Choroid plexus epithelial cell (primary cell): ENCODE measurements around the gene TNFSF9.
"Not testable (repeated sequence)": the region's sequence is repeated elsewhere in the genome, so short reads cannot be mapped to it uniquely, and the experiment has no call there.

ENCODE experiments used
- DNase-seq: peaks from one replicate; pipeline ENCODE4 v3.0.0-alpha.2; 2010; ENCODE audit warnings: low read depth
- H3K4me3 ChIP-seq: 2 replicates; pipeline ENCODE4 v1.5.1; 2011; ENCODE audit warnings: low read depth, mild to moderate bottlenecking, control low read depth, low read length, moderate library complexity
- TF ChIP-seq, protein P1 (sequence below): conservative IDR thresholded peaks from 2 replicates; pipeline ENCODE4 v1.5.1; 2011; ENCODE audit warnings: low read depth, mild to moderate bottlenecking, control low read depth, inconsistent platforms, low read length, moderate library complexity

The TNFSF9 gene

DNA sequence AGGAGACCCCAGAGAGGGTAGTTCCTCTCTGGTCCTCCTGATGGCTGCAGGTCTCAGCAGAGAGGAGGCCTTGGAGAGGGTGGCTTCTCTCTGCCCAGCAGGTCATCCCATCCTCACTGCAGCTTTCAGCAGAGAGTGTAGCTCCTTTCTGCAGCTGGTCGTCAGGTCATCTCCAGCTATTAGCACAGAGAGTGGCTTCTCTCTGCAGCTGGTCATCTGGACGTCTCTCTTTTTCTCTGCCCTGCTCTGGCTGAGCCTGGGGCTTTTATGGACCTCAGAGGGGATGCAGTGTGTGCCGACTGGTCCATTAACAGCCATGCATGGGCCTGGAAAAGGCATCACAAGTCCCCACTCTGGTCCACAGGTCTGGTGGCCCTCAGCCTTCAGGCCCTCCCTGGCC, 20.3 kb downstream of the TNFSF9 start:
- no peak for DNase-seq
- TF ChIP-seq, protein P1, sequence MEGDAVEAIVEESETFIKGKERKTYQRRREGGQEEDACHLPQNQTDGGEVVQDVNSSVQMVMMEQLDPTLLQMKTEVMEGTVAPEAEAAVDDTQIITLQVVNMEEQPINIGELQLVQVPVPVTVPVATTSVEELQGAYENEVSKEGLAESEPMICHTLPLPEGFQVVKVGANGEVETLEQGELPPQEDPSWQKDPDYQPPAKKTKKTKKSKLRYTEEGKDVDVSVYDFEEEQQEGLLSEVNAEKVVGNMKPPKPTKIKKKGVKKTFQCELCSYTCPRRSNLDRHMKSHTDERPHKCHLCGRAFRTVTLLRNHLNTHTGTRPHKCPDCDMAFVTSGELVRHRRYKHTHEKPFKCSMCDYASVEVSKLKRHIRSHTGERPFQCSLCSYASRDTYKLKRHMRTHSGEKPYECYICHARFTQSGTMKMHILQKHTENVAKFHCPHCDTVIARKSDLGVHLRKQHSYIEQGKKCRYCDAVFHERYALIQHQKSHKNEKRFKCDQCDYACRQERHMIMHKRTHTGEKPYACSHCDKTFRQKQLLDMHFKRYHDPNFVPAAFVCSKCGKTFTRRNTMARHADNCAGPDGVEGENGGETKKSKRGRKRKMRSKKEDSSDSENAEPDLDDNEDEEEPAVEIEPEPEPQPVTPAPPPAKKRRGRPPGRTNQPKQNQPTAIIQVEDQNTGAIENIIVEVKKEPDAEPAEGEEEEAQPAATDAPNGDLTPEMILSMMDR, result no peak
- H3K4me3 ChIP-seq, result no peak overlapping the region

DNA sequence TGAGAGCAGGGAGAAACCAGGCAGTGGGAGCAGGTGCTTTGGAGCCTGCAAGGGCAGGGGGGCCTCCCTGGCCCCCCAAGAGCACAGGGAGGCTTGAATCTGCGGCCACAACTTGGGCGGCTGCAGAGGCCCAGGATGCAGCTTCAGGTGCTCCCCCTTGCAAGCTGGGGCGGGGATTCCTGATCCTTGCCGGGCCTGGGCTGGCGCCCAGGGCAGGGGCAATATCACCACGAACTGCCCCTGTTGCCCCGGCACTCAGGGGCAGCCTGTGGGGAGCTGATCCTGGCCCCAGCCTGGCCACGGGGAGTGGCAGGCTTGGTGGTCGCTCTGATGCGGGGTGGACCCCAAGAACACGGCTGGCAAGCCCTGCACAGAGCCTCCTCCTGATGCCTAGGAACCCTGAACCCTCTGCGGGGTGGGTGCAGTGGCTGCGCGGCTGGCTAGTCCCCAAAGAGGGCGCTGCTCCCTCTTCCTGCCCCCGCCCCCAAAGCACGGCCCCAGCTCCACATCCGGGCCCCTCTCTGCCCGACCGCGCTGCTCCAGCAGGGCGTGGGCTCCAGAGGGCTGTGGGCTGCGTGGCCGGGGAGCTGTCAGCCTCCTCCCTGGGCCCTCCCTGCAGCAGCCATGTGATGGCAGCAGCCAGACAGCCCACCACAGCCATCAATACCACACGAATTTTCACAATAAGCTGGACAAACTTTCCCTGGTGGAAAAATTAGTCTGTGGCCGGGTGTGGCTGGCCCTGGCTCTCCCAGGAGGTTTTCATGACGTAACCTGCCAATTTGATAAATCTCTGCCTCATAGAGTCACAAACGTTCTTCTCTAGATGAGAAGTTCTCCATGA, 21.0 kb downstream of the TNFSF9 start:
- DNase-seq, result no peak
- TF ChIP-seq, protein P1, result no peak
- H3K4me3 ChIP-seq, result no peak overlapping the region

DNA sequence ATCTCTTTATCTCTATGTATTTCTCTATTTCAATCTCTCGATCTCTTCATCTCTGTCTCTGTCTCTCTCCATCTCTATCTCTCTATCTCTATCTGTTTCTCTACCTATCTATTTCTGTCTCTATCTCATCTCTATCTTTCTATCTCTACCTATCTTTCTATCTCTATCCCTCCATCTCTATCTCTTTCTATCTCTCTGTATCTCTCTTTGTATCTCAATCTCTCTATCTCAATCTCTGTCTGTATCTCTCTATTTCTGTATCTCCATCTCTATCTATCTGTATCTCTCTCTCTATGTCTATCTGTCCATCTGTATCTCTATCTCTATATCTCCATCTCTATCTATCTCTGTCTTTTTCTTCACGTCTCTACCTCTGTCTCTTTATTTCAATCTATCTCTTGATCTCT, 25.2 kb downstream of the TNFSF9 start:
- DNase-seq, result no peak
- TF ChIP-seq, protein P1, result no peak

DNA sequence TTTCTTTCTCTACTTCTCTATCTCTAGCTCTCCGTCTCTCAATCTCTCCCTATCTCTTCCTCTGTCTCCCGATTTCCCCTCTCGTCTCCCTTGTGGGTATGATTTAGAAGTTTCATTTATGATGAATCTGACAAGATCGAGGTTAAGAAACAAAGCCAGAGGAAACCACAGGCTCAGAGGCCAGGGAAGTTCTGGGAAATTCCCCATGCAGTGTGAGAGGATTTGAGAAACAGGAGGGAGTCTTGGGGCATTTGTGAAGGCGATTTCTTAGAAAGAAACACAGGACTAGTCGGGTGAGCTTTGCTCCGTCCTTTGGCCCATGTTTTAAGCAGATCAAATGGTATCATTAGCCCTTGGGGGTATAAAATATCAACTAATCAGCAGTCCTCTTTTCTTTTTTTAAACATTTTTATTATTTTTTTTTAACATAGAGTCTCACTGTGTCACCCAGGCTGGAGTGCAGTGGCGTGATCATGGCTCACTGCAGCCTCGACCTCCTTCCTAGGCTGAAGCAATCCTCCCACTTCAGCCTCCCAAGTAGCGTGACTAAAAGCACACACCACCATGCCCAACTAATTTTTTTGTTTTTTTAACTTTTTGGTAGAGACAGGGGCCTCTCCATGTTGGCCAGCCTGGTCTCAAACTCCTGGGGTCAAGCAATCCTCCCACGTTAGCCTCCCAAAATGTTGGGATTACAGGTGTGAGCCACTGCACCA, 25.8 kb downstream of the TNFSF9 start:
- H3K4me3 ChIP-seq, result no peak overlapping the region
- peak; percentile 20 for DNase-seq
- TF ChIP-seq, protein P1, result no peak

More for the DNA sequence above, 25.2 kb downstream of the TNFSF9 start:
- no peak overlapping the region for H3K4me3 ChIP-seq

DNA sequence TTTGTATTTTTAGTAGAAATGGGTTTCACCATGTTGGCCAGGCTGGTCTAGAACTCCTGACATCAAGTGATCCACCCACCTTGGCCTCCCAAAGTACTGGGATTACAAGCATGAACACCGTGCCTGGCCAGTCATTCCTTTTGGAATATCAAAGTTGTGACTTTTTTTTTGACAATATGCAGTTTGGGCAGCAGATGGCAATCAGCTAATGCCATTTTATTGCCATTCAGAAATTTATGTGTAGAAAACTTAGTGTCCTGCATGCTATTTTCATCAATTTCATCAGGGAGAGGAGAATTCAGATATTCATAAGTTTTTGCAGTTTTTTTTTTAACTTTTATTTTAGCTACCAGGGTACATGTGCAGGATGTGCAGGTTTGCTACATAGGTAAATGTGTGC, 31.6 kb downstream of the TNFSF9 start:
- H3K4me3 ChIP-seq, result not testable (repeated sequence)

DNA sequence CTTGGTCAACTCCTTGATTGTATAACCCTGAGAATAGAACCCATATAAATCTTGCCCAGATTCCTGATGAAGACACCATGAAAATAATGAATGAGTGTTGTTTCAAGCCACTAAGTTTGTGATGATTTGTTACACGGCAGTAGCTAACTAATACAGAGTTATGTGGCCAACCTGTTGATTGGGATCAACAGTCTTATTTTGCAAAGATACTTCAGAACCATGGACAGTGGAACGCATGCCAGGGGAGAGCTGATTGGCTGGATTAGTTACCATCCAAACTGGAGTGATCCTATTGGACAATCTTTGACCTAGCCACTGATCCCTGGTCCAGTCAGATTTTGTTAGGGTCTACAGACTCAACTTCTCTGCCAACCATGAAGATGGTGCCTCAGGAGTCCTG, 33.6 kb downstream of the TNFSF9 start:
- TF ChIP-seq, protein P1, result no peak
- peak; percentile 21 for DNase-seq
- no peak overlapping the region for H3K4me3 ChIP-seq

More for the DNA sequence above, 31.6 kb downstream of the TNFSF9 start:
- DNase-seq, result not testable (repeated sequence)

DNA sequence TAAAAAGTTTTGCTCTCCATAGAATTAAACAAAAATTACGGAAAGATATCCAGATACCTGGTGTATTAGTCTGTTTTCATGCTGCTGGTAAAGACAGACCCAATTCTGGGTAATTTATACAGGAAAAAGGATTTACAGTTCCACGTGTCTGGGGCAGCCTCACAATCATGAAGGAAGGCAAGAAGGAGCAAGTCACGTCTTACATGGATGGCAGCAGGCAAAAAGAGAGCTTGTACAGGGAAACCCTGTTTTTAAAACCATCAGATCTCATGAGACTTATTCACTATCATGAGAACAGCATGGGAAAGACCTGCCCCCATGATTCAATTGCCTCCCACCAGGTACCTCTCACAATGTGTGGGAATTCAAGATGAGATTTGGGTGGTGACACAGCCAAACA, 35.9 kb downstream of the TNFSF9 start:
- H3K4me3 ChIP-seq, DNase-seq: not testable (repeated sequence)

DNA sequence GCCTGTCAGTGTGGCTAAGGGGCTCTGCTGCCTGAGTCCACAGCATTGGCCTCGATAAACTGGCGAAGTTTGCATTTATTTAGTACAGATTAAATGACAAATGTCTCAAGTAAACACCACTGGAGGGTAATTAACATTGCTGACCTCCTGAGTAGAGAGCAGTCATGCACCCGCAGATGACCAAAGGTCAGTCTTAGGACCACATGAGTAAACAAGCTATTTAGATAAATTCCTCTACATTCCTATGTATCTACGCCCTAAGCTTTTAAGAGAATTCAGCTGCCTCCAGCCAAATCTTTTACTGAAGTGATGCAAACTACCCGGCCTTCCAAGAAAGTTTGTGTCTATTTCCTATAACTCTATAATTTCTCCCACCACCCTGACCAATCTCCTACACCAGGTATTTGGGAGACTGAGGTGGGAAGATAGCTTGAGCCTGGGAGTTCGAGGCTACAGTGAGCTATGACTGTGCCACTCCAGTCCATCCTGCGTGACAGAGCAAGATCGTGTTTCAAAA, 37.2 kb downstream of the TNFSF9 start:
- DNase-seq, result no peak
- TF ChIP-seq, protein P1, result no peak
- H3K4me3 ChIP-seq, result no peak overlapping the region
